Right atrium auricular region (tissue), 2 donors: ENCODE data around the gene SRPK2. TPM values are rescaled to one million over a fixed set of nuclear protein-coding genes. Genes with fewer than 3 reads are reported as not detected.

Experiments
- DNase-seq: peaks from one replicate; pipeline ENCODE4 v3.0.0-alpha.2; 2019; ENCODE audit warnings: low spot score
- H3K27ac ChIP-seq, 2 donors: fragments of 200-600 bp; sonication (generic); 1 replicate in 1 of 2; 2 replicates in 1 of 2; pipeline ENCODE4 v1.5.1; 2016 to 2019
- H3K27me3 ChIP-seq, 2 donors: fragments of 200-600 bp; sonication (generic); one replicate each; pipeline versions ENCODE4 v1.5.1 to v1.6.0; 2017 to 2019
- H3K36me3 ChIP-seq: fragments of 200-600 bp; sonication (generic); one replicate; pipeline ENCODE4 v1.5.1; 2016
- H3K4me1 ChIP-seq, 2 donors: fragments of 200-600 bp; sonication (generic); one replicate each; pipeline versions ENCODE4 v1.5.1 to v1.6.0; 2017 to 2019
- H3K4me3 ChIP-seq, 2 donors: fragments of 200-600 bp; sonication (generic); 1 replicate in 1 of 2; 2 replicates in 1 of 2; pipeline ENCODE4 v1.5.1; 2017 to 2019; ENCODE audit warnings: mild to moderate bottlenecking in 1 of 2, moderate library complexity in 1 of 2
- H3K9me3 ChIP-seq, 2 donors: fragments of 200-600 bp; sonication (generic); one replicate each; pipeline ENCODE4 v1.5.1; 2019
- CTCF ChIP-seq, 2 donors: fragments of 200-600 bp; sonication (generic); IDR thresholded peaks; one replicate each; pipeline ENCODE4 v1.5.1; 2019; ENCODE audit warnings: antibody characterized with exemption in 2 of 2
- total RNA-seq, 2 donors: library from RNA; depleted of rRNA; stranded (reverse); fragments of >200 nt; gene quantifications; one replicate each; pipeline ENCODE4 v1.1.0, GENCODE V29; 2016

The SRPK2 gene
- total RNA-seq, 2 donors from 2014 or later = 19.8 to 20.9 TPM

GRCh38 chr7:105131033-105131656 lies 257.6 kb downstream of the SRPK2 start:
- no peak overlapping the region for H3K27ac ChIP-seq
- H3K4me1 ChIP-seq = peaks cover 0 to 11% of the 10 kb centered on the region in 2 donors
- H3K36me3 ChIP-seq = peaks cover 11% of the 10 kb centered on the region
- TF ChIP-seq CTCF (IDR thresholded peaks at IDR 0.05) = no peak
- no peak overlapping the region for H3K4me3 ChIP-seq
- H3K27me3 ChIP-seq = no peaks in the 10 kb centered on the region
- DNase-seq = no peak
- no peaks in the 10 kb centered on the region for H3K9me3 ChIP-seq

- peaks cover 0 to 9% of the 10 kb centered on the region in 2 donors for H3K4me1 ChIP-seq
- H3K9me3 ChIP-seq = no peaks in the 10 kb centered on the region
- H3K27ac ChIP-seq = no peak overlapping the region
- no peak overlapping the region for H3K4me3 ChIP-seq
- no peak for TF ChIP-seq CTCF (IDR thresholded peaks at IDR 0.05)
- no peaks in the 10 kb centered on the region for H3K27me3 ChIP-seq
- H3K36me3 ChIP-seq = peaks cover 15% of the 10 kb centered on the region
- DNase-seq = no peak
Measured at GRCh38 chr7:105130580-105130979, 258.1 kb downstream of the SRPK2 start.

GRCh38 chr7:105130048-105130447 lies 258.7 kb downstream of the SRPK2 start:
- Histone ChIP-seq H3K4me1 (peaks cover 0 to 9% of the 10 kb centered on the region in 2 donors), H3K27me3 (no peaks in the 10 kb centered on the region), H3K36me3 (peaks cover 16% of the 10 kb centered on the region), H3K9me3 (no peaks in the 10 kb centered on the region), H3K4me3 (no peak overlapping the region), H3K27ac (no peak overlapping the region)
- TF ChIP-seq CTCF (IDR thresholded peaks at IDR 0.05) = no peak
- DNase-seq = no peak

- no peak overlapping the region for H3K27ac ChIP-seq
- no peak for DNase-seq
- H3K4me3 ChIP-seq = no peak overlapping the region
- H3K4me1 ChIP-seq = peaks cover 0 to 9% of the 10 kb centered on the region in 2 donors
- H3K36me3 ChIP-seq = peaks cover 12% of the 10 kb centered on the region
- TF ChIP-seq CTCF (IDR thresholded peaks at IDR 0.05) = no peak
- H3K9me3 ChIP-seq = no peaks in the 10 kb centered on the region
- no peaks in the 10 kb centered on the region for H3K27me3 ChIP-seq
Measured at GRCh38 chr7:105127179-105127578, 261.5 kb downstream of the SRPK2 start.

GRCh38 chr7:105126436-105126975 lies 262.2 kb downstream of the SRPK2 start:
- Histone ChIP-seq H3K4me3 (no peak overlapping the region), H3K4me1 (peaks cover 0 to 9% of the 10 kb centered on the region in 2 donors), H3K27me3 (no peaks in the 10 kb centered on the region), H3K27ac (no peak overlapping the region), H3K36me3 (peaks cover 10% of the 10 kb centered on the region), H3K9me3 (no peaks in the 10 kb centered on the region)
- no peak for DNase-seq
- TF ChIP-seq CTCF (IDR thresholded peaks at IDR 0.05) = no peak

- Histone ChIP-seq H3K4me1 (peaks cover 0 to 7% of the 10 kb centered on the region in 2 donors), H3K36me3 (peaks cover 10% of the 10 kb centered on the region), H3K9me3 (no peaks in the 10 kb centered on the region), H3K27ac (no peak overlapping the region), H3K27me3 (no peaks in the 10 kb centered on the region), H3K4me3 (no peak overlapping the region)
- TF ChIP-seq CTCF (IDR thresholded peaks at IDR 0.05) = no peak
- no peak for DNase-seq
Measured at GRCh38 chr7:105125745-105126144, 263.0 kb downstream of the SRPK2 start.
